ENCODE measurements around the gene SDHC. TPM values are rescaled to one million over a fixed set of nuclear protein-coding genes. Genes with fewer than 3 reads are reported as not detected.
"Not testable (repeated sequence)": the region's sequence is repeated elsewhere in the genome, so short reads cannot be mapped to it uniquely, and the experiment has no call there.

SDHC gene
- total RNA-seq, 2 experiments from 2014 or later: 160 to 175 TPM

GRCh38 chr1:161388639-161389038 is 74.5 kb downstream of the SDHC start:
- H3K36me3 Mint-ChIP-seq (ENCODE audit: low read depth): no peaks in the 10 kb centered on the region
- H3K9me3 Mint-ChIP-seq: no peaks in the 10 kb centered on the region
- POLR2A ChIA-PET: interaction anchor here (1.0 to 1.3 kb wide), 2 partner anchors 21 to 56 kb away, joined by 3 read pairs; no protein-coding TSS in a partner anchor
- ATAC-seq (no peak), DNase-seq (peak; percentile 21)
- H3K27me3 Mint-ChIP-seq: no peaks in the 10 kb centered on the region
- no peak overlapping the region for H3K27ac Mint-ChIP-seq
- H3K4me1 Mint-ChIP-seq (ENCODE audit: low read depth): peaks cover 40% of the 10 kb centered on the region
- intact Hi-C loops (cut with micrococcal nuclease): no loop called here
- CTCF ChIA-PET: interaction anchor here (0.6 to 1.5 kb wide), 4 partner anchors 9 to 197 kb away, joined by 3 to 8 read pairs (median 4); partner anchors contain the start of gene TOMM40L
- TF ChIP-seq, protein P1, sequence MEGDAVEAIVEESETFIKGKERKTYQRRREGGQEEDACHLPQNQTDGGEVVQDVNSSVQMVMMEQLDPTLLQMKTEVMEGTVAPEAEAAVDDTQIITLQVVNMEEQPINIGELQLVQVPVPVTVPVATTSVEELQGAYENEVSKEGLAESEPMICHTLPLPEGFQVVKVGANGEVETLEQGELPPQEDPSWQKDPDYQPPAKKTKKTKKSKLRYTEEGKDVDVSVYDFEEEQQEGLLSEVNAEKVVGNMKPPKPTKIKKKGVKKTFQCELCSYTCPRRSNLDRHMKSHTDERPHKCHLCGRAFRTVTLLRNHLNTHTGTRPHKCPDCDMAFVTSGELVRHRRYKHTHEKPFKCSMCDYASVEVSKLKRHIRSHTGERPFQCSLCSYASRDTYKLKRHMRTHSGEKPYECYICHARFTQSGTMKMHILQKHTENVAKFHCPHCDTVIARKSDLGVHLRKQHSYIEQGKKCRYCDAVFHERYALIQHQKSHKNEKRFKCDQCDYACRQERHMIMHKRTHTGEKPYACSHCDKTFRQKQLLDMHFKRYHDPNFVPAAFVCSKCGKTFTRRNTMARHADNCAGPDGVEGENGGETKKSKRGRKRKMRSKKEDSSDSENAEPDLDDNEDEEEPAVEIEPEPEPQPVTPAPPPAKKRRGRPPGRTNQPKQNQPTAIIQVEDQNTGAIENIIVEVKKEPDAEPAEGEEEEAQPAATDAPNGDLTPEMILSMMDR (IDR thresholded peaks at IDR 0.05): no peak
- H3K4me3 Mint-ChIP-seq: peak overlapping the region; percentile 84

- ATAC-seq; DNase-seq; H3K36me3 Mint-ChIP-seq (ENCODE audit: low read depth); intact Hi-C loops (cut with micrococcal nuclease); H3K9me3 Mint-ChIP-seq; H3K27me3 Mint-ChIP-seq: not testable (repeated sequence)
- ChIA-PET CTCF (interaction anchor here (0.6 to 1.5 kb wide), 5 partner anchors 9 to 197 kb away, joined by 3 to 8 read pairs (median 4); partner anchors contain the start of gene TOMM40L), POLR2A (interaction anchor here (0.6 to 1.3 kb wide), 6 partner anchors 9 to 343 kb away, joined by 3 to 5 read pairs (median 4); no protein-coding TSS in a partner anchor)
- Mint-ChIP-seq H3K27ac (peak overlapping the region; percentile 95), H3K4me3 (peak overlapping the region; percentile 84), H3K4me1 (ENCODE audit: low read depth) (peaks cover 40% of the 10 kb centered on the region)
Measured at GRCh38 chr1:161389158-161389557, 75.0 kb downstream of the SDHC start.

- CTCF ChIA-PET: interaction anchor here (1.3 to 2.5 kb wide), 5 partner anchors 8 to 164 kb away, joined by 3 to 12 read pairs (median 8); partner anchors contain the start of gene TOMM40L
- DNase-seq: peak; percentile 94
- TF ChIP-seq, protein P1 (IDR thresholded peaks at IDR 0.05): no peak
- Mint-ChIP-seq H3K27ac (peak overlapping the region; percentile 95), H3K27me3 (no peaks in the 10 kb centered on the region), H3K4me1 (ENCODE audit: low read depth) (peaks cover 40% of the 10 kb centered on the region), H3K36me3 (ENCODE audit: low read depth) (no peaks in the 10 kb centered on the region), H3K9me3 (no peaks in the 10 kb centered on the region), H3K4me3 (peak overlapping the region; percentile 84)
- intact Hi-C loops (cut with micrococcal nuclease): no loop called here
- ATAC-seq: peak; percentile 88
- POLR2A ChIA-PET: interaction anchor here (0.6 to 1.4 kb wide), 7 partner anchors 8 to 344 kb away, joined by 3 to 7 read pairs (median 4); partner anchors contain the start of gene NDUFS2
Measured at GRCh38 chr1:161389691-161390558, 75.7 kb downstream of the SDHC start.

GRCh38 chr1:161390559-161390858 is 76.3 kb downstream of the SDHC start:
- ATAC-seq: peak; percentile 4
- CTCF ChIA-PET: interaction anchor here (1.4 to 2.5 kb wide), 4 partner anchors 9 to 58 kb away, joined by 4 to 12 read pairs (median 8); no protein-coding TSS in a partner anchor

DNA sequence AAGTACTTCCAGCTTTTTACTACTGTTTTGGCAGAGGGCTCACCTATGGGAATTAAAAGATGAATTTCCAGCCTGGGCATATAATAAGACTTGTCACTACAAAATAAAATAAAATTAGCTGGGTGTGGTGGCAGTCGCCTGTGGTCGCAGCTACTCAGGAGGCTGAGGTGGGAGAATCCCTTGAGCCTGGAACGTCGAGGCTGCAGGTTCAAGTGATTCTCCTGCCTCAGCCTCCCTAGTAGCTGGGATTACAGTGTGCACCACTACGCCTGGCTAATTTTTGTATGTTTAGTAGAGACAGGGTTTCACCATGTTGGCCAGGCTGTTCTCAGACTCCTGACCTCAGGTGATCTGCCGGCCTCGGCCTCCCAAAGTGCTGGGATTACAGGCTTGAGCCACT is 77.0 kb downstream of the SDHC start:
- peaks cover 39% of the 10 kb centered on the region for H3K4me1 Mint-ChIP-seq (ENCODE audit: low read depth)
- H3K4me3 Mint-ChIP-seq: peak overlapping the region; percentile 84
- H3K27me3 Mint-ChIP-seq; ATAC-seq; H3K36me3 Mint-ChIP-seq (ENCODE audit: low read depth); DNase-seq; H3K9me3 Mint-ChIP-seq; intact Hi-C loops (cut with micrococcal nuclease): not testable (repeated sequence)
- H3K27ac Mint-ChIP-seq: peak overlapping the region; percentile 56
- CTCF ChIA-PET: interaction anchor here (1.4 to 2.5 kb wide), 3 partner anchors 9 to 49 kb away, joined by 6 to 12 read pairs (median 10); no protein-coding TSS in a partner anchor
- POLR2A ChIA-PET: interaction anchor here (1.3 to 1.5 kb wide), 3 partner anchors 9 to 189 kb away, joined by 3 to 7 read pairs (median 3); partner anchors contain the start of genes NDUFS2 and TOMM40L

More at GRCh38 chr1:161390559-161390858, 76.3 kb downstream of the SDHC start:
- peak overlapping the region; percentile 95 for H3K27ac Mint-ChIP-seq
- TF ChIP-seq, protein P1 (IDR thresholded peaks at IDR 0.05): no peak
- no peaks in the 10 kb centered on the region for H3K27me3 Mint-ChIP-seq
- H3K9me3 Mint-ChIP-seq: no peaks in the 10 kb centered on the region
- peaks cover 40% of the 10 kb centered on the region for H3K4me1 Mint-ChIP-seq (ENCODE audit: low read depth)
- DNase-seq: no peak
- intact Hi-C loops (cut with micrococcal nuclease): no loop called here
- H3K36me3 Mint-ChIP-seq (ENCODE audit: low read depth): no peaks in the 10 kb centered on the region
- H3K4me3 Mint-ChIP-seq: peak overlapping the region; percentile 84
- POLR2A ChIA-PET: interaction anchor here (1.3 to 1.5 kb wide), 3 partner anchors 10 to 188 kb away, joined by 3 to 7 read pairs (median 3); partner anchors contain the start of genes NDUFS2 and TOMM40L
